A673 (cell line): ENCODE data around the gene PIGQ.

Source experiments
- EZH2 ChIP-seq: fragments of 200-600 bp; sonication (generic); IDR thresholded peaks from 2 replicates; pipeline ENCODE4 v1.6.1; 2017; ENCODE audit warnings: borderline replicate concordance, low read depth, mild to moderate bottlenecking, mixed read lengths, antibody characterized with exemption, low read length; ENCODE audit not compliant: poor library complexity, severe bottlenecking
- TF ChIP-seq, protein P1 (sequence below): fragments of 300-800, 200-600 bp; sonication (generic); conservative IDR thresholded peaks from 2 replicates; pipeline ENCODE4 v1.5.1; 2017; ENCODE audit warnings: low read depth, mild to moderate bottlenecking, antibody characterized with exemption, low read length, moderate library complexity, mixed read lengths

- TF ChIP-seq, protein P1, sequence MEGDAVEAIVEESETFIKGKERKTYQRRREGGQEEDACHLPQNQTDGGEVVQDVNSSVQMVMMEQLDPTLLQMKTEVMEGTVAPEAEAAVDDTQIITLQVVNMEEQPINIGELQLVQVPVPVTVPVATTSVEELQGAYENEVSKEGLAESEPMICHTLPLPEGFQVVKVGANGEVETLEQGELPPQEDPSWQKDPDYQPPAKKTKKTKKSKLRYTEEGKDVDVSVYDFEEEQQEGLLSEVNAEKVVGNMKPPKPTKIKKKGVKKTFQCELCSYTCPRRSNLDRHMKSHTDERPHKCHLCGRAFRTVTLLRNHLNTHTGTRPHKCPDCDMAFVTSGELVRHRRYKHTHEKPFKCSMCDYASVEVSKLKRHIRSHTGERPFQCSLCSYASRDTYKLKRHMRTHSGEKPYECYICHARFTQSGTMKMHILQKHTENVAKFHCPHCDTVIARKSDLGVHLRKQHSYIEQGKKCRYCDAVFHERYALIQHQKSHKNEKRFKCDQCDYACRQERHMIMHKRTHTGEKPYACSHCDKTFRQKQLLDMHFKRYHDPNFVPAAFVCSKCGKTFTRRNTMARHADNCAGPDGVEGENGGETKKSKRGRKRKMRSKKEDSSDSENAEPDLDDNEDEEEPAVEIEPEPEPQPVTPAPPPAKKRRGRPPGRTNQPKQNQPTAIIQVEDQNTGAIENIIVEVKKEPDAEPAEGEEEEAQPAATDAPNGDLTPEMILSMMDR, result no peak
- TF ChIP-seq EZH2, result no peak
Observed at GRCh38 chr16:574021-574760, 4.4 kb downstream of the PIGQ start.
